Activated B cell treated with CpG ODN at 0.5 μM for 24 hours (primary cell): ENCODE measurements around the gene DPF1. TPM values are rescaled to one million over a fixed set of nuclear protein-coding genes. Genes with fewer than 3 reads are reported as not detected.
A peak's percentile ranks its signal among the peaks of the same experiment; 100 is the strongest.

Experiments
- ATAC-seq: fragments of 200-7000 bp; cut with Tn5 transposase; one replicate; pipeline ENCODE4 v1.10.0; 2021; ENCODE audit warnings: low read depth, mild to moderate bottlenecking, moderate library complexity
- CTCF ChIA-PET: fragments of 350-600 bp; sonication (Branson Sonifier 250); formaldehyde crosslinking; loops from one replicate; lab custom pipeline; 2021; ENCODE audit warnings: antibody characterized with exemption; lab: Charles Lee
- POLR2A ChIA-PET: fragments of 350-600 bp; sonication (Branson Sonifier 250); formaldehyde crosslinking; loops from one replicate; lab custom pipeline; 2021; ENCODE audit warnings: antibody characterized with exemption; lab: Charles Lee
- DNase-seq: peaks from one replicate; pipeline ENCODE4 v3.0.0; 2022
- H3K27ac Mint-ChIP-seq: one replicate; pipeline ENCODE4 v1.8.0; 2020; ENCODE audit warnings: mixed read lengths
- H3K27me3 Mint-ChIP-seq: one replicate; pipeline ENCODE4 v1.8.0; 2021; ENCODE audit warnings: mixed read lengths
- H3K36me3 Mint-ChIP-seq: one replicate; pipeline ENCODE4 v1.8.0; 2021; ENCODE audit warnings: low read depth, mixed read lengths
- H3K4me1 Mint-ChIP-seq: one replicate; pipeline ENCODE4 v1.8.0; 2021; ENCODE audit warnings: mixed read lengths
- H3K4me3 Mint-ChIP-seq: one replicate; pipeline ENCODE4 v1.8.0; 2020; ENCODE audit warnings: mild to moderate bottlenecking, mixed read lengths
- H3K9me3 Mint-ChIP-seq: one replicate; pipeline ENCODE4 v1.8.0; 2020; ENCODE audit warnings: mixed read lengths
- intact Hi-C: fragments of 100-400 bp; cut with micrococcal nuclease; formaldehyde crosslinking; loops from one replicate; pipeline ENCODE4 v1.15.1; 2024
- total RNA-seq: library from RNA; stranded (reverse); gene quantifications from 2 replicates; pipeline ENCODE4 v1.2.3, GENCODE V29; 2022
- TF ChIP-seq, protein P1 (sequence below): fragments of 200-600 bp; IDR thresholded peaks from one replicate; pipeline ENCODE4 v1.8.0; 2022; ENCODE audit warnings: antibody characterized with exemption, mild to moderate bottlenecking

DPF1 gene
- total RNA-seq, 1 donor from 2014 or later = not detected

DNA sequence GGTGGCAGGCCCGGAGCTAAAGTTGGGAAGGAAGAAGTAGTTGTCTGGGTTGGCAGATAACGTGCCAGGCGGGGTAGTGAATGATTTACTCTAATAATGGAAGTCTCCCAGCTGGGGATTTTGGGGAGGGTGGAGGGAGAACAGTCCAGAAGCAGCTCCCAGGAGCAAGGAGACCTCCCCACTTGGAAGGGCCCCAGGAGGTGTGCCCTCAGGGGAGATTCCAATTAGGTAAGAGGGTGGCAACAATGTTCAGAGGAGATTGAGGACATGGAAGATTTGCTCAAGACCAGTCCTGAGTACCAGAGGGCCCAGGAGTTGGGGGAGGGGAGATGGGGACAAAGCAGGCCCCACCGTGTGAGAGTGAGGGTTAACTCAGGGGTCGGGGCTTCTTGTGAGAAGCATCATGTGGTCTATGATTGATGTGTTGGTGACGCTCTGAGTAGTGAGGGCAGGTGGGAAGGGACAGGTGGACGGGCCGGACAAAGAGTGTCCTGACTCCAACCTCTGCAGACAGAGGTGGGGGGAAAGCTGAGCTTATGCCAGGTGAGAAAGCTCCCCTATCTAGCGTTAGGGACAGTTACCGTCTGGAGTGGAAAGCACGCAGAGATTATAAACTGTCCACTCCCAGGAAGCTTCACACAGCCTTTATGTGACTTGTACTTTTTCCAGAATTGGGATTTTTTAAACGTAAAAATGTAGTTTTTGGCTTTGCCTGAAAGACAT is 43.9 kb upstream of the DPF1 start:
- no peak overlapping the region for H3K27ac Mint-ChIP-seq
- no peak overlapping the region for H3K4me3 Mint-ChIP-seq
- ChIA-PET CTCF (no interaction called here), POLR2A (interaction anchor here (4.6 kb wide), 1 partner anchor 17 kb away, joined by 42 read pairs; no protein-coding TSS in a partner anchor)
- ATAC-seq (no peak), DNase-seq (no peak)
- TF ChIP-seq, protein P1, sequence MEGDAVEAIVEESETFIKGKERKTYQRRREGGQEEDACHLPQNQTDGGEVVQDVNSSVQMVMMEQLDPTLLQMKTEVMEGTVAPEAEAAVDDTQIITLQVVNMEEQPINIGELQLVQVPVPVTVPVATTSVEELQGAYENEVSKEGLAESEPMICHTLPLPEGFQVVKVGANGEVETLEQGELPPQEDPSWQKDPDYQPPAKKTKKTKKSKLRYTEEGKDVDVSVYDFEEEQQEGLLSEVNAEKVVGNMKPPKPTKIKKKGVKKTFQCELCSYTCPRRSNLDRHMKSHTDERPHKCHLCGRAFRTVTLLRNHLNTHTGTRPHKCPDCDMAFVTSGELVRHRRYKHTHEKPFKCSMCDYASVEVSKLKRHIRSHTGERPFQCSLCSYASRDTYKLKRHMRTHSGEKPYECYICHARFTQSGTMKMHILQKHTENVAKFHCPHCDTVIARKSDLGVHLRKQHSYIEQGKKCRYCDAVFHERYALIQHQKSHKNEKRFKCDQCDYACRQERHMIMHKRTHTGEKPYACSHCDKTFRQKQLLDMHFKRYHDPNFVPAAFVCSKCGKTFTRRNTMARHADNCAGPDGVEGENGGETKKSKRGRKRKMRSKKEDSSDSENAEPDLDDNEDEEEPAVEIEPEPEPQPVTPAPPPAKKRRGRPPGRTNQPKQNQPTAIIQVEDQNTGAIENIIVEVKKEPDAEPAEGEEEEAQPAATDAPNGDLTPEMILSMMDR = no peak
- H3K27me3 Mint-ChIP-seq = no peaks in the 10 kb centered on the region
- intact Hi-C loops = no loop called here
- peaks cover 44% of the 10 kb centered on the region for H3K4me1 Mint-ChIP-seq
- H3K36me3 Mint-ChIP-seq = peaks cover 12% of the 10 kb centered on the region
- H3K9me3 Mint-ChIP-seq = no peaks in the 10 kb centered on the region

DNA sequence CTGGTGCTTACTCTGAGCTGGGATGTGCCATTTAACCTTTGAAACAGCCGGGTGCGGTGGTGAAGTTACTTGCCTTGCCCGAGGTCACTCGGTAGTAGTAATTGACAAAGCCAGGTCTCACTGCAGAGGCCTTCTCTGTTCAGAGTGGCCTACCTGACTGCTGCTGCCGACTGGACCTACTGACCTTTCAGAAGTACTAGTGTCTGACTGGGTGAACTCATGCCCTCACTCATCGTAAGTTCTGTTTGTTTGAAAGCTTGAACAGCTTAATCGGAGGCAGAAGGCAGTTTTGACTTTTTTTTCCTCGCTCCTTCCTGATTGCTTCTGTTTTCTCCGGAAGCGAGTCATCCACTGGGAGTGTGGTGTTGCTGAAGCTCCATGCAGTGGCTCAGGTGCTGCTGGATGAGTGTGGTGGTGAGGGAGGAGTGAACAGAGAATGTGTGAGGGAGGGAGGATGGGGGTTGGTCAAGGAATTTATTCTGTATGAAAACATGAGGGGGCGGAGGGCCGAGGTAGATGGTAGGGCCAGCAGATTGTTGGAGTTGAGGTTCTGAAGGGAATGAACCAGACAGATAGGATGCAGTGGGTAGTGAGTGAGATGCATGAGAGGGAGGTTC is 43.1 kb upstream of the DPF1 start:
- Mint-ChIP-seq H3K27ac (peak overlapping the region; percentile 53), H3K9me3 (no peaks in the 10 kb centered on the region), H3K36me3 (peaks cover 12% of the 10 kb centered on the region), H3K4me3 (no peak overlapping the region), H3K27me3 (no peaks in the 10 kb centered on the region), H3K4me1 (peaks cover 46% of the 10 kb centered on the region)
- intact Hi-C loops = no loop called here
- ChIA-PET CTCF (interaction anchor here (2.3 kb wide), 1 partner anchor 11 kb away, joined by 7 read pairs; the partner anchor contains the start of gene PPP1R14A), POLR2A (interaction anchor here (0.6 to 4.6 kb wide), 4 partner anchors 16 to 24 kb away, joined by 3 to 42 read pairs (median 19); no protein-coding TSS in a partner anchor)
- TF ChIP-seq, protein P1 = no peak
- ATAC-seq (no peak), DNase-seq (no peak)

DNA sequence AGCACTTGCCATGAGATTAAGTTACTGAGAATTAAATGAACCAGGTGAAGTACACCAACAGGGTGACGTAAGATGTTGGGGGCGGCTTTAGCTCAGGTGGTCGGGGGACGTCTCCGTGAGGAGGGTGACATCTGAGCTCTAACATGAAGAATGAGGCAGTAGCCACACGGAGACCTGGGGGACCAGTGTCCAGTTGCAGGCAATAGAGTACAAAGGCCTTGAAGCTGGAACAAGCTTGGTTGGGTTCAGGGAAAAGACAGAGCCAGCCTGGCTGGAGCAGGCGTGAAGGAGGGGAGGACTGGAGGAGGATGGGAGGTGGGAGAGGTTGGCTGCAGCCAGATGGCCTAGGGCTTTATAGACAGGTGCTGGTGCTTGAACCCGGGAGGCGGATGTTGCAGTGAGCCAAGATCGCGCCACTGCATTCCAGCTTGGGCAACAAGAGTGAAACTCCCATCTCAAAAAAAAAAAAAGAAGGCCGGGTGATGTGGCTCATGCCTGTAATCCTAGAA is 42.0 kb upstream of the DPF1 start:
- TF ChIP-seq, protein P1 = no peak
- H3K36me3 Mint-ChIP-seq = peaks cover 12% of the 10 kb centered on the region
- no peaks in the 10 kb centered on the region for H3K9me3 Mint-ChIP-seq
- peaks cover 46% of the 10 kb centered on the region for H3K4me1 Mint-ChIP-seq
- H3K4me3 Mint-ChIP-seq = peak overlapping the region; percentile 36
- no peaks in the 10 kb centered on the region for H3K27me3 Mint-ChIP-seq
- no peak for ATAC-seq
- H3K27ac Mint-ChIP-seq = peak overlapping the region; percentile 94
- CTCF ChIA-PET = interaction anchor here (0.8 to 2.3 kb wide), 3 partner anchors 10 to 137 kb away, joined by 3 to 7 read pairs (median 4); partner anchors contain the start of genes FAM98C and PPP1R14A
- intact Hi-C loops = loop anchor here (1.0 kb wide), 1 partner anchor 18 kb away; no protein-coding TSS in a partner anchor
- no peak for DNase-seq
- POLR2A ChIA-PET = interaction anchor here (0.6 to 4.6 kb wide), 15 partner anchors 9 to 363 kb away, joined by 3 to 44 read pairs (median 6); partner anchors contain the start of genes CATSPERG, FAM98C, PPP1R14A and PSMD8

DNA sequence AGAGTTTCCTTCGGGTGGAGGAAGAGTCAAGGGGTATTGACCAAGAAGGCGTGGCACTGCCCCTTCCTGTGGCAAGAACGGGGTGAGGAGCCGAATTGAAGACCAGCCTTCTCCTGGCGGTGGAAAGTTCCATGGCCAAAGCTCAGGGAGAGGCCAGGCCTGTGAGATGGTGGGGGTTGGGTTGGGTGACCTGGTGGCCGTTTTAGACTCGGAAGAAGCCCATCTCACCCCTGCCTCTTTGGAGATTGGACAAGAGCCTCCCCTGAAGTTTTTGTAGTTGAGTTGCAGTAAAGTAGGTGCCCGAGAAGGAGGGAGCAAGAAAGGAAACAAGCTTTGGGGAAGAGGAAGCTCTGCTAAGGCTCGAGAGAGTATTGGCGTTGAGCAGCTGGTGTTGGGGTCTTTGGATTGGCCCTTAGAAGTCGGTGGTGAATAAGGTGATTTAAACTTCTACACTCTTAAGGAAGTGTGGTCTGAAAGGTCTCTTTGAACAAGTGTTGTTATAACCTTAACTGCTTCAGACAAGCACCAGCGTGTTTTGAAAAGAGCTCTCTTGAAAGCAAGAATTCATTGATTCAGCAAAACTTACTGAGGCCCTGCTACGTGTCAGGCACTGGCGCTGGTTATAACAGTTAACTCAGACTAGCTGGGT is 41.3 kb upstream of the DPF1 start:
- DNase-seq (peak; percentile 23), ATAC-seq (no peak)
- TF ChIP-seq, protein P1 = no peak
- ChIA-PET POLR2A (interaction anchor here (0.6 to 4.6 kb wide), 19 partner anchors 10 to 382 kb away, joined by 3 to 44 read pairs (median 5); partner anchors contain the start of genes ACTN4, CATSPERG, FAM98C and PPP1R14A), CTCF (interaction anchor here (0.8 to 2.3 kb wide), 3 partner anchors 9 to 138 kb away, joined by 3 to 7 read pairs (median 4); partner anchors contain the start of genes FAM98C and PPP1R14A)
- Mint-ChIP-seq H3K4me3 (peak overlapping the region; percentile 88), H3K27me3 (no peaks in the 10 kb centered on the region), H3K27ac (peak overlapping the region; percentile 94), H3K36me3 (peaks cover 9% of the 10 kb centered on the region), H3K4me1 (peaks cover 43% of the 10 kb centered on the region), H3K9me3 (no peaks in the 10 kb centered on the region)
- intact Hi-C loops = loop anchor here (1.0 kb wide), 1 partner anchor 19 kb away; no protein-coding TSS in a partner anchor
